MM.1S (cell line): ENCODE results near the gene FLVCR1.

Source experiments
- DNase-seq: peaks from one replicate; pipeline ENCODE4 v3.0.0-alpha.2; 2015
- H2AFZ ChIP-seq: fragments of 300-600 bp; sonication (generic); 2 replicates; pipeline ENCODE4 v1.6.0; 2016; ENCODE audit warnings: antibody characterized with exemption, low read length
- H3F3A ChIP-seq: fragments of 300-600 bp; sonication (generic); 2 replicates; pipeline ENCODE4 v1.6.1; 2016; ENCODE audit warnings: mild to moderate bottlenecking, antibody characterized with exemption, low read length, moderate library complexity, mixed read lengths; ENCODE audit not compliant: insufficient read depth
- H3K27ac ChIP-seq: fragments of 300-600 bp; sonication (generic); 2 replicates; pipeline ENCODE4 v1.5.1; 2016; ENCODE audit warnings: mild to moderate bottlenecking, low read length
- H3K27me3 ChIP-seq: fragments of 300-600 bp; sonication (generic); replicated peaks from 2 replicates; pipeline ENCODE4 v1.6.0; 2016; ENCODE audit warnings: low read length; ENCODE audit not compliant: insufficient read depth
- H3K36me3 ChIP-seq: fragments of 300-600 bp; sonication (generic); replicated peaks from 2 replicates; pipeline ENCODE4 v1.6.1; 2016; ENCODE audit warnings: mild to moderate bottlenecking, low read length, mixed read lengths; ENCODE audit not compliant: insufficient read depth
- H3K4me1 ChIP-seq: fragments of 300-600 bp; sonication (generic); 2 replicates; pipeline ENCODE4 v1.6.1; 2016; ENCODE audit warnings: low read length, mixed read lengths
- H3K4me2 ChIP-seq: fragments of 300-600 bp; sonication (generic); 2 replicates; pipeline ENCODE4 v1.6.0; 2016; ENCODE audit warnings: low read depth, low read length
- H3K4me3 ChIP-seq: fragments of 300-600 bp; sonication (generic); 2 replicates; pipeline ENCODE4 v1.5.1; 2016; ENCODE audit warnings: low read length, mixed read lengths
- H3K79me2 ChIP-seq: fragments of 300-600 bp; sonication (generic); 2 replicates; pipeline ENCODE4 v1.6.1; 2016; ENCODE audit warnings: mixed run types, low read length, mixed read lengths
- H3K9ac ChIP-seq: fragments of 300-600 bp; sonication (generic); 2 replicates; pipeline ENCODE4 v1.6.1; 2016; ENCODE audit warnings: low read length, mixed read lengths
- H3K9me2 ChIP-seq: fragments of 300-600 bp; sonication (generic); replicated peaks from 2 replicates; pipeline ENCODE4 v1.6.1; 2016; ENCODE audit warnings: mild to moderate bottlenecking, low read length, mixed read lengths; ENCODE audit not compliant: insufficient read depth
- H3K9me3 ChIP-seq: fragments of 300-600 bp; sonication (generic); replicated peaks from 2 replicates; pipeline ENCODE4 v1.6.1; 2016; ENCODE audit warnings: mild to moderate bottlenecking, low read length, mixed read lengths; ENCODE audit not compliant: insufficient read depth
- H4K20me1 ChIP-seq: fragments of 300-600 bp; sonication (generic); 2 replicates; pipeline ENCODE4 v1.6.1; 2016; ENCODE audit warnings: mild to moderate bottlenecking, low read length, moderate library complexity, mixed read lengths; ENCODE audit not compliant: insufficient read depth
- EZH2 ChIP-seq: fragments of 300-600 bp; sonication (generic); optimal IDR thresholded peaks from 2 replicates; pipeline ENCODE3; 2017; ENCODE audit warnings: low read depth, mild to moderate bottlenecking, antibody characterized with exemption, low read length, mixed read lengths
- EZH2phosphoT487 ChIP-seq: fragments of 300-600 bp; sonication (generic); IDR thresholded peaks from 2 replicates; pipeline ENCODE4 v1.6.1; 2018; ENCODE audit warnings: antibody characterized with exemption, low read length
- TF ChIP-seq, protein P1 (sequence below): fragments of 300-600 bp; sonication (generic); IDR thresholded peaks from 2 replicates; pipeline ENCODE4 v1.5.1; 2016; ENCODE audit warnings: antibody characterized with exemption, low read length, mixed read lengths

FLVCR1 gene

DNA sequence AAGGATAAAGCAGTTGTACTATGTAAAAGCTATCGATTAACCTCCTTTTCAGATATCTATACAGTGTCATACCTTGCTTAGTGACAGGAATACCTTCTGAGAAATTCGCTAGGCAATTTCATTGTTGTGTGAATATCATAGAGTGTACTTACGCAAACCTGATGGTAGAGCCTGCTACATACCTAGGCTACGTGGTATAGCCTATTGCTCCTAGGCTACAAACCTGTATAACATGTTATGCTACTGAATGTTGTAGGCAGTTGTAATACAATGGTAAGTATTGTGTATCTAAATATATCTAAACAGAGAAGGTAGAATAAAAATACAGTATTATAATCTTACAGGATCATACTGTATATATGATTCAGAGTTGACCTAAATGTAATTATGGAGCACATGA lies 26.5 kb downstream of the FLVCR1 start:
- H3K9ac ChIP-seq = no peak overlapping the region
- H2AFZ ChIP-seq = no peak overlapping the region
- H3K9me2 ChIP-seq = no peaks in the 10 kb centered on the region
- H3K9me3 ChIP-seq = no peaks in the 10 kb centered on the region
- no peak overlapping the region for H3K27ac ChIP-seq
- no peaks in the 10 kb centered on the region for H3F3A ChIP-seq
- no peaks in the 10 kb centered on the region for H4K20me1 ChIP-seq
- H3K4me1 ChIP-seq = no peaks in the 10 kb centered on the region
- TF ChIP-seq EZH2 (no peak), EZH2phosphoT487 (no peak)
- TF ChIP-seq, protein P1, sequence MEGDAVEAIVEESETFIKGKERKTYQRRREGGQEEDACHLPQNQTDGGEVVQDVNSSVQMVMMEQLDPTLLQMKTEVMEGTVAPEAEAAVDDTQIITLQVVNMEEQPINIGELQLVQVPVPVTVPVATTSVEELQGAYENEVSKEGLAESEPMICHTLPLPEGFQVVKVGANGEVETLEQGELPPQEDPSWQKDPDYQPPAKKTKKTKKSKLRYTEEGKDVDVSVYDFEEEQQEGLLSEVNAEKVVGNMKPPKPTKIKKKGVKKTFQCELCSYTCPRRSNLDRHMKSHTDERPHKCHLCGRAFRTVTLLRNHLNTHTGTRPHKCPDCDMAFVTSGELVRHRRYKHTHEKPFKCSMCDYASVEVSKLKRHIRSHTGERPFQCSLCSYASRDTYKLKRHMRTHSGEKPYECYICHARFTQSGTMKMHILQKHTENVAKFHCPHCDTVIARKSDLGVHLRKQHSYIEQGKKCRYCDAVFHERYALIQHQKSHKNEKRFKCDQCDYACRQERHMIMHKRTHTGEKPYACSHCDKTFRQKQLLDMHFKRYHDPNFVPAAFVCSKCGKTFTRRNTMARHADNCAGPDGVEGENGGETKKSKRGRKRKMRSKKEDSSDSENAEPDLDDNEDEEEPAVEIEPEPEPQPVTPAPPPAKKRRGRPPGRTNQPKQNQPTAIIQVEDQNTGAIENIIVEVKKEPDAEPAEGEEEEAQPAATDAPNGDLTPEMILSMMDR = no peak
- no peaks in the 10 kb centered on the region for H3K27me3 ChIP-seq
- H3K79me2 ChIP-seq = no peaks in the 10 kb centered on the region
- H3K4me3 ChIP-seq = no peak overlapping the region
- no peak overlapping the region for H3K4me2 ChIP-seq
- DNase-seq = no peak
- no peaks in the 10 kb centered on the region; the same call in 1 of the 2 replicates for H3K36me3 ChIP-seq

DNA sequence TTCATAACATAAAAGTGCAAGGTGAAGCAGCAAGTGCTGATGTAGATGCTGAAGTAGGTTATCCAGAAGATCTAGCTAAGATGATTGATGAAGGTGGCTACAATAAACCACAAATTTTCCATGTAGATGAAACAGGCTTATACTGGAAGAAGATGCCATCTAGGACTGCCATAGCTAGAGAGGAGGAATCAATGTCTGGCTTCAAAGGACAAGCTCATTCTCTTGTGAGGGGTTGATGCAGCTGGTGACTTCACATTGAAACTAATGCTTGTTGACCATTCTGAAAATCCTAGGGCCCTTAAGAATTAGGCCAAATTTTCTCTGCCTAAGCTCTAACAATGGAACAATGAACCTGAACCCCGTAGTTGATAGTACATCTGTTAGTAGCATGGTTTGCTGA lies 34.0 kb downstream of the FLVCR1 start:
- H3K79me2 ChIP-seq = no peaks in the 10 kb centered on the region
- H4K20me1 ChIP-seq = no peaks in the 10 kb centered on the region
- no peak overlapping the region for H3K4me2 ChIP-seq
- no peak overlapping the region for H3K4me3 ChIP-seq
- no peak overlapping the region for H2AFZ ChIP-seq
- H3K4me1 ChIP-seq = no peaks in the 10 kb centered on the region
- no peaks in the 10 kb centered on the region for H3K27me3 ChIP-seq
- DNase-seq = no peak
- H3F3A ChIP-seq = no peaks in the 10 kb centered on the region
- no peak overlapping the region for H3K27ac ChIP-seq
- no peaks in the 10 kb centered on the region for H3K9me2 ChIP-seq
- no peaks in the 10 kb centered on the region; the same call in 1 of the 2 replicates for H3K36me3 ChIP-seq
- H3K9me3 ChIP-seq = no peaks in the 10 kb centered on the region
- H3K9ac ChIP-seq = no peak overlapping the region
- TF ChIP-seq, protein P1 = no peak
- TF ChIP-seq EZH2 (no peak), EZH2phosphoT487 (no peak)

DNA sequence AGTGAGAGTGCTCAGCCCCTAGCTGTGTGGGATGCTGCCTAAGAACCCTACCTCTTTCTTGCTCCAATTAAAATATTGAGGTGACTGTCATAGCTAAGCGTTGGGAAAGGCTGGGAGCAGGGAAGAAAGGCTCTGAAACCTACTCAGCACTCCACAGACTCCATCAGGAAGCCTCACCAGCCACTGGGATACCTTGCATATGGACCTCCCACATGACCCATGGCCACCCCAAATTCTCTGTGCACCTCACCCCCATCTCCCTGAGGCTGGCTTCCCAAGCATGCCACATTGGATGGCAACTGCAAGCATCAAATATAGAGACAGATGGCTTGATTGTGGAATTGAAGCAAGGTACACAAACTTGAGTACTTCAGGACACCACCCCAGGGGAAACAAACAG lies 41.8 kb downstream of the FLVCR1 start:
- no peak overlapping the region for H3K9ac ChIP-seq
- H3K27ac ChIP-seq = no peak overlapping the region
- no peaks in the 10 kb centered on the region for H4K20me1 ChIP-seq
- no peaks in the 10 kb centered on the region for H3K9me2 ChIP-seq
- no peak for DNase-seq
- no peak overlapping the region for H3K4me3 ChIP-seq
- H3K36me3 ChIP-seq = no peaks in the 10 kb centered on the region; the same call in 1 of the 2 replicates
- no peaks in the 10 kb centered on the region for H3K79me2 ChIP-seq
- H3F3A ChIP-seq = no peaks in the 10 kb centered on the region
- H3K4me1 ChIP-seq = no peaks in the 10 kb centered on the region
- H3K9me3 ChIP-seq = no peaks in the 10 kb centered on the region; the same call in 1 of the 2 replicates
- no peak overlapping the region for H3K4me2 ChIP-seq
- no peak for TF ChIP-seq EZH2
- TF ChIP-seq, protein P1 = no peak
- TF ChIP-seq EZH2phosphoT487 = no peak
- no peak overlapping the region for H2AFZ ChIP-seq
- H3K27me3 ChIP-seq = no peaks in the 10 kb centered on the region
